ENCODE results near the gene STARD6.

GRCh38 chr18:54279477-54280219, 78.0 kb downstream of the STARD6 start:
- no peak for TF ChIP-seq POLR2AphosphoS5 (IDR thresholded peaks at IDR 0.05; ENCODE audit: borderline replicate concordance, low read depth, low read length)
- no peak for TF ChIP-seq EZH2 (IDR thresholded peaks at IDR 0.05)
